ENCODE data around the gene ZNF292.

GRCh38 chr6:87293526-87293925, 138.2 kb downstream of the ZNF292 start:
- TF ChIP-seq, protein P1, sequence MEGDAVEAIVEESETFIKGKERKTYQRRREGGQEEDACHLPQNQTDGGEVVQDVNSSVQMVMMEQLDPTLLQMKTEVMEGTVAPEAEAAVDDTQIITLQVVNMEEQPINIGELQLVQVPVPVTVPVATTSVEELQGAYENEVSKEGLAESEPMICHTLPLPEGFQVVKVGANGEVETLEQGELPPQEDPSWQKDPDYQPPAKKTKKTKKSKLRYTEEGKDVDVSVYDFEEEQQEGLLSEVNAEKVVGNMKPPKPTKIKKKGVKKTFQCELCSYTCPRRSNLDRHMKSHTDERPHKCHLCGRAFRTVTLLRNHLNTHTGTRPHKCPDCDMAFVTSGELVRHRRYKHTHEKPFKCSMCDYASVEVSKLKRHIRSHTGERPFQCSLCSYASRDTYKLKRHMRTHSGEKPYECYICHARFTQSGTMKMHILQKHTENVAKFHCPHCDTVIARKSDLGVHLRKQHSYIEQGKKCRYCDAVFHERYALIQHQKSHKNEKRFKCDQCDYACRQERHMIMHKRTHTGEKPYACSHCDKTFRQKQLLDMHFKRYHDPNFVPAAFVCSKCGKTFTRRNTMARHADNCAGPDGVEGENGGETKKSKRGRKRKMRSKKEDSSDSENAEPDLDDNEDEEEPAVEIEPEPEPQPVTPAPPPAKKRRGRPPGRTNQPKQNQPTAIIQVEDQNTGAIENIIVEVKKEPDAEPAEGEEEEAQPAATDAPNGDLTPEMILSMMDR (conservative IDR thresholded peaks at IDR 0.05), result no peak
- no peak for TF ChIP-seq ZFX (IDR thresholded peaks at IDR 0.05)
